NCI-H524 (cell line): ENCODE measurements around the gene DMXL1.

Experiments used
- DNase-seq, 2 experiments: peaks; one replicate each; lab custom pipeline; 2025; lab: John Stamatoyannopoulos, UW

The DMXL1 gene

GRCh38 chr5:119270960-119271757, 200.3 kb downstream of the DMXL1 start:
- DNase-seq, result no peak

- DNase-seq, result no peak
These were observed 201.2 kb downstream of the DMXL1 start for GRCh38 chr5:119271758-119272730.

- DNase-seq, result no peak
These were observed 202.5 kb downstream of the DMXL1 start for GRCh38 chr5:119273391-119273839.

- no peak for DNase-seq
These were observed 203.3 kb downstream of the DMXL1 start for GRCh38 chr5:119274030-119274766.

GRCh38 chr5:119274767-119275130, 203.9 kb downstream of the DMXL1 start:
- DNase-seq, result no peak

- no peak for DNase-seq
These were observed 204.3 kb downstream of the DMXL1 start for GRCh38 chr5:119275146-119275545.

GRCh38 chr5:119275601-119276173, 204.8 kb downstream of the DMXL1 start:
- no peak for DNase-seq

- no peak for DNase-seq
These were observed 206.1 kb downstream of the DMXL1 start for GRCh38 chr5:119276978-119277377.

- no peak for DNase-seq
These were observed 208.2 kb downstream of the DMXL1 start for GRCh38 chr5:119279093-119279492.

- DNase-seq, result peak in 1 of 2 experiments; percentile 22
These were observed 209.5 kb downstream of the DMXL1 start for GRCh38 chr5:119280380-119280779.

- DNase-seq, result no peak
These were observed 211.7 kb downstream of the DMXL1 start for GRCh38 chr5:119282628-119283027.

GRCh38 chr5:119284031-119284430, 213.1 kb downstream of the DMXL1 start:
- no peak for DNase-seq

GRCh38 chr5:119285070-119285916, 214.4 kb downstream of the DMXL1 start:
- no peak for DNase-seq

- DNase-seq, result no peak
These were observed 215.9 kb downstream of the DMXL1 start for GRCh38 chr5:119286511-119287488.

GRCh38 chr5:119287547-119288111, 216.7 kb downstream of the DMXL1 start:
- no peak for DNase-seq

- DNase-seq, result no peak
These were observed 217.6 kb downstream of the DMXL1 start for GRCh38 chr5:119288379-119289033.

GRCh38 chr5:119289438-119290044, 218.7 kb downstream of the DMXL1 start:
- no peak for DNase-seq

GRCh38 chr5:119290161-119290569, 219.3 kb downstream of the DMXL1 start:
- no peak for DNase-seq
